Measurements from ENCODE around the gene OR2V1. TPM values are rescaled to one million over a fixed set of nuclear protein-coding genes. Genes with fewer than 3 reads are reported as not detected.
"Not testable (repeated sequence)": the region's sequence is repeated elsewhere in the genome, so short reads cannot be mapped to it uniquely, and the experiment has no call there.

The OR2V1 gene
- polyA plus RNA-seq, 10 donors, result not detected

GRCh38 chr5:181127907-181128626, 2.9 kb downstream of the OR2V1 start:
- DNase-seq, result no peak

- no peak for DNase-seq
These were observed 3.5 kb downstream of the OR2V1 start for GRCh38 chr5:181127456-181127855.

- DNase-seq, result no peak
These were observed 4.1 kb downstream of the OR2V1 start for GRCh38 chr5:181126841-181127240.

- no peak for DNase-seq
These were observed 6.4 kb downstream of the OR2V1 start for GRCh38 chr5:181124526-181124925.

- peak in 1 of 3 donors; percentile 13 for DNase-seq
These were observed 9.1 kb downstream of the OR2V1 start for GRCh38 chr5:181121675-181122561.

GRCh38 chr5:181120761-181121160, 10.2 kb downstream of the OR2V1 start:
- DNase-seq, result no peak

GRCh38 chr5:181120306-181120705, 10.7 kb downstream of the OR2V1 start:
- no peak for DNase-seq

GRCh38 chr5:181119105-181119504, 11.9 kb downstream of the OR2V1 start:
- no peak for DNase-seq

GRCh38 chr5:181118369-181118768, 12.6 kb downstream of the OR2V1 start:
- no peak for DNase-seq

- DNase-seq, result peak in 1 of 3 donors; percentile 32
These were observed 15.9 kb downstream of the OR2V1 start for GRCh38 chr5:181114844-181115778.

- no peak for DNase-seq
These were observed 16.6 kb downstream of the OR2V1 start for GRCh38 chr5:181114284-181114843.

GRCh38 chr5:181113572-181113971, 17.4 kb downstream of the OR2V1 start:
- not testable (repeated sequence) for DNase-seq

GRCh38 chr5:181112476-181112875, 18.5 kb downstream of the OR2V1 start:
- DNase-seq, result no peak

- no peak for DNase-seq
These were observed 20.0 kb downstream of the OR2V1 start for GRCh38 chr5:181111010-181111409.

GRCh38 chr5:181109489-181110013, 21.4 kb downstream of the OR2V1 start:
- DNase-seq, result no peak

- no peak for DNase-seq
These were observed 22.3 kb downstream of the OR2V1 start for GRCh38 chr5:181108578-181109165.

- DNase-seq, result no peak
These were observed 23.3 kb downstream of the OR2V1 start for GRCh38 chr5:181107699-181108098.

GRCh38 chr5:181105391-181106025, 25.5 kb downstream of the OR2V1 start:
- DNase-seq, result no peak

- not testable (repeated sequence) for DNase-seq
These were observed 26.2 kb downstream of the OR2V1 start for GRCh38 chr5:181104606-181105390.

GRCh38 chr5:181104259-181104568, 26.8 kb downstream of the OR2V1 start:
- DNase-seq, result not testable (repeated sequence)

Data from muscle of back (tissue), 11 donors.